ENCODE results near the gene G2E3.

The G2E3 gene, protein sequence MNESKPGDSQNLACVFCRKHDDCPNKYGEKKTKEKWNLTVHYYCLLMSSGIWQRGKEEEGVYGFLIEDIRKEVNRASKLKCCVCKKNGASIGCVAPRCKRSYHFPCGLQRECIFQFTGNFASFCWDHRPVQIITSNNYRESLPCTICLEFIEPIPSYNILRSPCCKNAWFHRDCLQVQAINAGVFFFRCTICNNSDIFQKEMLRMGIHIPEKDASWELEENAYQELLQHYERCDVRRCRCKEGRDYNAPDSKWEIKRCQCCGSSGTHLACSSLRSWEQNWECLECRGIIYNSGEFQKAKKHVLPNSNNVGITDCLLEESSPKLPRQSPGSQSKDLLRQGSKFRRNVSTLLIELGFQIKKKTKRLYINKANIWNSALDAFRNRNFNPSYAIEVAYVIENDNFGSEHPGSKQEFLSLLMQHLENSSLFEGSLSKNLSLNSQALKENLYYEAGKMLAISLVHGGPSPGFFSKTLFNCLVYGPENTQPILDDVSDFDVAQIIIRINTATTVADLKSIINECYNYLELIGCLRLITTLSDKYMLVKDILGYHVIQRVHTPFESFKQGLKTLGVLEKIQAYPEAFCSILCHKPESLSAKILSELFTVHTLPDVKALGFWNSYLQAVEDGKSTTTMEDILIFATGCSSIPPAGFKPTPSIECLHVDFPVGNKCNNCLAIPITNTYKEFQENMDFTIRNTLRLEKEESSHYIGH

DNA sequence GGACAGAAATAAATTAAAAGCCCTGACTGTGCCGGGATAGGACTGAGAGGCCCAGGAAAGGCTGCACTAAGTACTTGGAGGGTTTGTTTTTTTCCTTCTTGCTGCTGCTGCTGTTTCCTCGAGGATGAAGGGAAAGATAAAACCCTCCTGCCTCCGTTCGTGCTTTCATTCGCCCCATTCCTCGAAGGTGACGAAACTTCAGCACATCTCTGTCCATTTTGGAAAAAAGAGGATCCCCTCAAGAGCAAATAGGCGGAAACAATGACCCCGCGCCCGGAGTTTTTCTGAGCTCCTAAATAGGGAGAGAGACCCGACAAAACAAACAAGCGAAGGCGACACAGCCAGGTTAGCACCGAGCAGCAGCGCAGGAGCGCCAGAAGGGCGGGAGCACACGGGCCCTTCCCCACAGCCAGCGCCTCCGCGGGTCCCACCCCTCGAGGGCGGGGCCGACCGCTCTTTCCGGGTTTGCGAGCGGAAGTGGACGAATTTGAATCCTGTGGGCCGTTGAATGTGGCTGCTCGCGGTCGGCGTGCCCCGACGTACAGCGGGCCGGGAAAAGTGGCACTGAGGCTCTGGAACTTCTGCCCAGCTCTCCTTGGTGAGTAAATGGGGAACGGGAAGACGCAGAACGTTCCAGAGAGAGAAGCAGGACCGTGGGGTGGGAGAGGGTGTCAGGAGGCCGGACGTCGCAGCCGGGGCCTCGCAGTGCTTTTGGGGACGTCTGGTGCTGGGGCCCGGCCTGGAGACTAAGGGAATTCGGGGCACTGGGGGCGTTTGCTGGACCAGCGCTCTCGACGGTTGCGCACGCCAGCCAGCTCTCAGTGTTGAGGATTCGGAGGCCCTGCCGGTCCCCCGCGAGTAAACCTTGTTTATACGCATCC is at the start of gene G2E3:
G2E3 (plus strand) TSS at position 484 of the 881 bp plus-strand sequence. CDS start 21,922 bp downstream, outside the sequence.
- TF ChIP-seq, protein P1, sequence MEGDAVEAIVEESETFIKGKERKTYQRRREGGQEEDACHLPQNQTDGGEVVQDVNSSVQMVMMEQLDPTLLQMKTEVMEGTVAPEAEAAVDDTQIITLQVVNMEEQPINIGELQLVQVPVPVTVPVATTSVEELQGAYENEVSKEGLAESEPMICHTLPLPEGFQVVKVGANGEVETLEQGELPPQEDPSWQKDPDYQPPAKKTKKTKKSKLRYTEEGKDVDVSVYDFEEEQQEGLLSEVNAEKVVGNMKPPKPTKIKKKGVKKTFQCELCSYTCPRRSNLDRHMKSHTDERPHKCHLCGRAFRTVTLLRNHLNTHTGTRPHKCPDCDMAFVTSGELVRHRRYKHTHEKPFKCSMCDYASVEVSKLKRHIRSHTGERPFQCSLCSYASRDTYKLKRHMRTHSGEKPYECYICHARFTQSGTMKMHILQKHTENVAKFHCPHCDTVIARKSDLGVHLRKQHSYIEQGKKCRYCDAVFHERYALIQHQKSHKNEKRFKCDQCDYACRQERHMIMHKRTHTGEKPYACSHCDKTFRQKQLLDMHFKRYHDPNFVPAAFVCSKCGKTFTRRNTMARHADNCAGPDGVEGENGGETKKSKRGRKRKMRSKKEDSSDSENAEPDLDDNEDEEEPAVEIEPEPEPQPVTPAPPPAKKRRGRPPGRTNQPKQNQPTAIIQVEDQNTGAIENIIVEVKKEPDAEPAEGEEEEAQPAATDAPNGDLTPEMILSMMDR (IDR thresholded peaks at IDR 0.05; ENCODE audit: borderline replicate concordance, insufficient read depth, low read depth, low read length) = no peak
- peak within 1 kb of the TSS; percentile 68 for H3K4me3 ChIP-seq (ENCODE audit: low read depth, low read length)

DNA sequence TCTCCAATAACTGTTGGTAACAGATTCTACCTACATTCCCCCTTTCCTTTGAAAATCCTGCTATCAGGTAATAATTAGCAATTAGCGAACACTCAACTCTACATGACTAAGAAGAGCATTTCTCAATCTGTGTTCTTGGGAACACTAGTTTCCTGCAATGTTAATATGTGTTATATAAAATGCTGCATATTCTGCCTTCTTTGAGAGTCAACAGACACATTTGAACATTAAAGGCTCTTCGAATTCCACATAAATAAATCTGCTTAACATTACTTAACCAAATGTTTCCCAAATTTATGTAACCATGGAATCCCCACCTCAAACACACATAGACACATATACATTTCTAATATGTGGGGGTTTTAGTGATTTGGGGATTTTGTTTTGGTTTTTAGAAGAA is 41.2 kb upstream of the G2E3 start:
- H3K4me3 ChIP-seq (ENCODE audit: low read depth, low read length) = no peak overlapping the region
- TF ChIP-seq, protein P1 (IDR thresholded peaks at IDR 0.05; ENCODE audit: borderline replicate concordance, insufficient read depth, low read depth, low read length) = no peak

DNA sequence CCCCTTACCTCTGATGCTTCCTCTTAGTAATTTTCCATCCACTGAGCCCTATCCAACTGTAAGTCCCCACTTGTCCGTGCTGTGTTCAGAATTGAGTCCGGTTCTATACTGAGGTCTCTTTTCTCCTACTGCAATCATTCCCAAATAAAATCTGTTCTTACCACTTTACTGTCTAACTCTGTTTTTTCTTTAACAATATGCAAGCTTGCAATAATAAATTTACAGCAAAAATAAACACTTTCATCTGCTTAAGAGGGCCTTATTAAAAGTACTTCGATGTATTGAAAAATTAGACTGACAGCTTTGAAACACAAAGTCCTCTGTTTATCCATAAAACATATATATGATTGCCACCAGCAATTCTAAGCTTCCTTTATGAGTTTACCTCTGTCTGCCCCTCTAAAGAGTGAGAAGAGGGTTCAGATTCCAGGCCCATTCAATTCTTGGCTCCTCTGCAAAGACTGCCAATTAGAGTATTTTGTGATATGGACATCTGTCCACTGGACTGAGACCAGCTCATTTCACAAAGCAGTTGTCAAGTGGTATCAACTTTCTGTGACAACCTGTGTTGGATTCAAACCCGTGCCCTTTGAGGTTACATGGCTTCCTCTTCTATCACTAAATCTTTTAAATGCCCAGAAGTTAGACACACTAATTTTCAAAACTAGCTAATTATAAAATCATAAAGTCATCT is 39.9 kb upstream of the G2E3 start:
- TF ChIP-seq, protein P1 (IDR thresholded peaks at IDR 0.05; ENCODE audit: borderline replicate concordance, insufficient read depth, low read depth, low read length) = no peak
- H3K4me3 ChIP-seq (ENCODE audit: low read depth, low read length) = no peak overlapping the region

DNA sequence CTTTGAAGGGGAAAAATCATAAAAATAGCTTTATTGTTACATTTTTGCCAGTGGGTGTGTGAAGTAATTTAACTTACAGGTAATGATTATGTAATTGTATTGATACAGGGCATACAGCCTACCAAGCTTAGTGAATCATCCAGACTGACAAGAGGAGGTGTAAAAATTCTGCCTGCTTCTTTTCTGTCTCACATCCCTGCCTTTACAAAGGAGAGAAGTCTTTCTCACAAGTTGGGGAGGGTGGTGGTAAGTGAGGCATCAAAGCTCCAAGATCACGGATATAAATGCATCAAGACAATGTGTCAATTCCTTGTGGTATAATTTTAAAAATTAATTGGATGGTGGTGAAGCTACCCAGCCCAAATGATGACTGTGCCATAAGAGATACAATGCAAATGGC is 39.0 kb upstream of the G2E3 start:
- TF ChIP-seq, protein P1 (IDR thresholded peaks at IDR 0.05; ENCODE audit: borderline replicate concordance, insufficient read depth, low read depth, low read length) = no peak
- no peak overlapping the region for H3K4me3 ChIP-seq (ENCODE audit: low read depth, low read length)

DNA sequence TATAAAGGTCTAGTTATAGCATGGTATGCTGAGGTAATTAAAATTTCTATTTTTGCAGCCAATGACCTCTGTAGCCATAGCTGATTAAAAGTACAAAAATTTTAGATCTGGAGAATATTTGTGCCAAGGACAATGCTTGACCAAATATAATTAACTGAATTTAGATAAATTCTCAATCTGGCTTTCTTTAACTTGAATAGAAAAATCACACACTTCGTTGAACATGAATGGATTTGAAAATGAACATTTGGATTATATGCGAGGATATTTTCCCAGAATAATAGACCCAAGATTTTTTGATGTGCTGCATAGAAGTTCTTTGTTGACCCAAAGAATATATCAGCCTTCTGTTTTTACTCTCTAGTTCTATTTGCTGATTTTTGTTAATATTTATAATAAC is 38.4 kb upstream of the G2E3 start:
- TF ChIP-seq, protein P1 (IDR thresholded peaks at IDR 0.05; ENCODE audit: borderline replicate concordance, insufficient read depth, low read depth, low read length) = no peak
- H3K4me3 ChIP-seq (ENCODE audit: low read depth, low read length) = no peak overlapping the region

DNA sequence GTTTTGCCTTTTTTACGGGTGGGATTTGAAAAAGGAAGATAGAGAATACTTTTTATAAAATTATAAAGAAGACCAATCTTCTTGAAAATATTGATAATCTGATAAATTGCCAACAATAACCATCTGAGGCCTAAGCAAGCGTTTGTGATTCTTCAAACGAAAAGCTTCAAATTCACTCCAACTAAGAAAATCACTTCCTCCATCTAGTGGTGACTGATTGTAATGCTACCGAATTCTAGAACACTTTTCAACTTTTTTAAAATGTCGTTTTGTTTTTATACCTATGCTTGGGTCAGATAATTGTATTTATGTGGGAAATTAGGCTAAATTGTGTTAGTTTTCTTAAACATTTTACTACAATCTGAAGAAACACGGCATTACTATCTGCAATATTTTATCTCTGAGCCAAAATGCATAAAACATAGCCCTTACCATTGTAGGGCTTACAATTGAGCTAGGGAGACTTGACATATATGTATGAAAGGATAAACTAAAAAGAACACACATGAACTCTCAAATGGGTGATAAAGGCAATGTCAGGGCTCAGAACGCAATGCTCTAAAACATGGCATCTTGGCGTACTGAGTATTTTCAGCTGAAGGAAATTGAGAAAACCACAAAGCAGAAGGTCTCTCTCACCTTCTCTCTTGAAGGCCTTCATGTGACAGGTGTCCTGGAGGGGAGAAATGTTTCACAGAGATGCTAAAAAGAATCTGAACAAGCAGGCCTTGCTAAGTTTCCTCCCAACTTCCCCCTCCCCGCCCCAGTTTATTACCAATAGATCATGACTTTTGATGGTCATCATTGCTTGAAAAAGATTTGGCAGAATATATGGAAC is 36.8 kb upstream of the G2E3 start:
- TF ChIP-seq, protein P1 (IDR thresholded peaks at IDR 0.05; ENCODE audit: borderline replicate concordance, insufficient read depth, low read depth, low read length) = peak; percentile 47; the same call in 1 of the 2 replicates
- no peak overlapping the region for H3K4me3 ChIP-seq (ENCODE audit: low read depth, low read length)

Data from GM12875 (cell line).